NOMO-1 treated with dmso at 0.1 percent for 144 hours (cell line): ENCODE measurements around the gene MACROH2A1.

ENCODE experiments used
- DNase-seq: peaks from one replicate; lab custom pipeline; 2025; ENCODE audit not compliant: unreplicated experiment; lab: John Stamatoyannopoulos, UW

MACROH2A1 gene

DNA sequence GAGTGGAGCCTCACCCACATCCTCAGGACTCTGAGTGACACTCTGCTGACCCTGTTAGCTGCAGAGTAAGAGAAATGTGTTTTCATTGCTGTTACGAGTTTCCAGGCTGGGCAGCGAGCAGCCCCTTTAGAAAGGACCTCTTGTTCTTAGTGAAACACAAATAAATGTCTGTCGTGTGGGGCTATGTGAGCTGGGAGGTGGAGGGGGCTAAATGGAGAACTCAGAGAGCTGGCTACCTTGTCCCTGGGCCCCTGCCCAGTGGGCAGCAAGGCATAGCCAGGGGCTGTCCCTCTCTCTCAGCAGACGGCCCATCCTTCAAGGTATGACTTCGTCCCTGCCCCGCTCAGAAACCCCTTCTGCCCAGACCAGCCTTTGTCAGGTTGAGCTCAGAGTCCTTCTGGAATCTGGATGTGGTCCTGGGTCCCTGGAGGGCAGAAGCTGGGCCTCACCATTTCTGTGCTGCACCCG, 38.0 kb upstream of the MACROH2A1 start:
- DNase-seq: no peak

DNA sequence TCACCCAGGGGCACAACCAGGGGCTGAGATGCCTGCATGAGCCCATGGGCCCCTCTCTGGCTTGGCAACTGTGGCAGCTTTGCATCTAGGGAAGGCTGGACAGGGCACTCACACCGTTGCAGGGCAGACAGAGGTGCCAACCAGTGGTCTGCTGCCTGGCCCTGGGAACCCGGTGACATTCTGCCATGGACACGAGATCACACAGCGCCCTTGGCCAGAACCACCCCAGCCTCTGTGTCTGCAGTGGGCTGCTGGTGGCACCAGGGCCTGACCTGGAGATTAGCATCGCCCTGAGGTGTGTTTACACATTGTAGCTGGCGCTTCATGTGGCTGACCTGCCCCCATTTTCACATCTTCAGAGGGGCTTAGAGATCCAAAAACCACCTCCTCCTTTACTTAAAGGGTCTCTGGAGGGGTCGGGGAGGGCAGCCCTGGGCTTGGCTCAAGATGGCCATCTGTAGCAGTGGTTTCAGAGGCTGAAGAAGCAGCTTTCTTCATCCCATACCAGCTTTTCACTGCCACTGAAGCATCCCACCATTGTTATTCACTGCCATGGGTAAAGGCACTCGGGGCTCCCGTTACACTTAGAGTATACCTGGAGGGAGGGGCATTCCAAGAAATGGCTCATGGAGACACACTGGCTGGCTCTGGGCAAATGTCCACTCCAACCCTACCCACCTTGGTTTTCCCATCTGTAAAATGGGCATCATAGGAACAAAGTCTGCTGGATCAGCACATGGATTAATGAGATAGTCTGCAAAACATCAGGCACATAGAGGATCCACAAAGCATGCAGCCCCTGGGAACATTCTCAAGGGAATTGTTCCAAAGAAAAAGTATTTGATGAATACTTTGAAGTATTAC, 36.7 kb upstream of the MACROH2A1 start:
- no peak for DNase-seq

DNA sequence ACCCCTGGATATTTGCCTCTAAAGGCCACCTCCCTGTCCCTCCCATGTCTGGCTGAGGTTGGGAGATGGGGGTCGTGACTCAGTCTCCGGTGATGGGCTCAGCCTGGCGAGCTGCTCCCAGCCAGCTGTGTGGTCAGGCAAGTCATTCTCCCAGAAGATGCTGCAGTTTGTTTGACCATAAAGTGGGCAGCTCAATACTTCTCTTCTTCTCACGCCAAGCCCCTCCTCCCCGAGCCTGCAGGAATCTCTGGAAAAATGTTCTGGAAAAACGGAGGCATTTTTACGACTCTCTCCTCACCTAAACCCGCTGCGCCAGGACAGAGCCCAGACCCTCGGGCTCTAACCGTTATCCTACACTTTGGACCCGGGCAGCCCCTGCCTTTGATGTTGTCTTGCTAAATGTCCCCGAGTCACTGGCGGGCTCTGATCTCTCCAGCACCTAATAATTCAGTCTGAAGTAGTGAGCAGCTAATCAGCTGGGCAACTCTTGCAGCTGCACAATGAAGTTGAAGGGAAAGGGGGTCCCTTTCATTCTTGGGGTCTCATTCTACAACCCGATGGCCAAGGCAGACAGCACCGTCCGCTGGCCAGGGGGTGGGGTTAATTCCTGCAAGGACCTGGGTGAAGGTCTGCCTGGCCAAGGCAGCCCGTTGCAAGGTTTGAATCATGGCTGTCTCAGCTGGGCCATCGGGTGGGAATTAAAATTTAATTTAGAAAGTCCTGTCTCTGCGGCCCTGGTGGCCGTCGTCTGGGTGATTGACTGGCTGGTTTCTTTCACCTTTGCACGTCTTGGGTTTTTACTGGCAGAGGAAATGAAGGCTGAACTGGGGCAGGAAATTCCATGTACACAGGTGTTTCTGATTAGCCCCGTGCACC, 35.8 kb upstream of the MACROH2A1 start:
- DNase-seq: no peak

DNA sequence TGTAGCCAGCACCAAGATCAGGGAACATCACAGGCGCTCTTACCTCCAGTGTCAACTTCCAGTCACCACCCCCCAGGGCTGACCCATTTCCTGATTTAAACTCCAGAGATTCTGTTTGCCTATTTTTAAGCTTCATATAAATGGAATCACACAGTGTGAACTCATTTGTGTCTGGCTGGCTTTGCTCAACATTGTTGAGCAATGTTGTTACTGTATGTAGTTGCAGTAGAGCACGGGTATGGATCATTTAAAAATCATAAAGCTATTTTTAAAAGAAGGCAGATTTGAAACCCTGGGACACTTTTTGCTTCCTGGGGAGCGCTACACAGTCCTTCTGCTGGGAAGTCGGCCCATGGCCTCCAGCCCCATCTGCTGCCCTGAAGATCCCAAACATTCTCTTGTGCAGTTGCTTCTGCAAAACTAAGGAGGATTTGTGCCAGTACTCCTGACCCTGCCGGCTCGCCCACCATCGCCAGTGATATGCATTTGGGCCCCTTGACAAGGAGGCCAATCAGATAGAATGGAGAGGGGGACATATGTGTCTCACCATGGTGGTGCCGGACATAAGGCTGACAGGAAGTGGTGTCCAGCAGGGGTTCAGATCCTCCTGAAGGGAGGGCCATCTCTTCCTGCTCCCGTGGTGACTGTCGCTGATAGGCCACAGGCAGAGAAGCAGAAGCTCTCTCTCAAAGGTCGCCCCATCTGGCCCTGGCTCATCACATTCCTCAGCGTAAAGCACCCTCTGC, 34.8 kb upstream of the MACROH2A1 start:
- peak; percentile 35 for DNase-seq

DNA sequence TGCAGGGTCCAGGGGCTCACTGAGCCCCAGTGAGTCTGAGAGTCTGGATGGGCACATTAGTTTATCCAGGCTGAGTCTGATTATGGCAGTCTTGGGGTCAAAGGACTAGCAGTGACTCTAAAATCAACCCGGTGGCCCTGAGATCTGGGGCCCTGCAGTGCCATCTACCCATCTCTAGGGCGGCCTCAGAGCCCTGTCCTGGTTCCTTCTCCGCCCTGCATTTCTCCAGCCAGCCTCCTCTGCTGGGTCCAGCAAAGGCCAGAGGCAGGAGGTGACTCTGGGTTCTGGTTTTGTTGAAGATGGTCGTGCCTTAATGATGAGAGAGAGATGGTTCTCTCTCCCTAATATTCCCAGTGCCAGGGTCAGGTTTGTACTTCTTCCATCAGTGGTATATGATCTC, 33.1 kb upstream of the MACROH2A1 start:
- no peak for DNase-seq

DNA sequence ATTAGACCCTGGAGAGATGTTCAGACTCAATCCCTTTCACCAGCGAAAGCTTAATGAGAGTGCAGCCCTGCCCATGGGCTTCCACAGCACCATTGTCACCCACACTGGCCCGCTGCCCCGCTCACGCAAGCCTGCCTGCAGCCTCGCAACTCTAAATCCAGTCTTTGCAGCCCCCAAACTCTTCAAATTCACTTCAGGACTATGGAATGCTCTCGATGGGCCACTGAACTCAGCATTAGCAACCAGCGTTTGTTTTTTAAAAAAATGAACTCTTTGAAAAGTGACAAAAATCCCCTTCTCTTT, 31.1 kb upstream of the MACROH2A1 start:
- no peak for DNase-seq

DNA sequence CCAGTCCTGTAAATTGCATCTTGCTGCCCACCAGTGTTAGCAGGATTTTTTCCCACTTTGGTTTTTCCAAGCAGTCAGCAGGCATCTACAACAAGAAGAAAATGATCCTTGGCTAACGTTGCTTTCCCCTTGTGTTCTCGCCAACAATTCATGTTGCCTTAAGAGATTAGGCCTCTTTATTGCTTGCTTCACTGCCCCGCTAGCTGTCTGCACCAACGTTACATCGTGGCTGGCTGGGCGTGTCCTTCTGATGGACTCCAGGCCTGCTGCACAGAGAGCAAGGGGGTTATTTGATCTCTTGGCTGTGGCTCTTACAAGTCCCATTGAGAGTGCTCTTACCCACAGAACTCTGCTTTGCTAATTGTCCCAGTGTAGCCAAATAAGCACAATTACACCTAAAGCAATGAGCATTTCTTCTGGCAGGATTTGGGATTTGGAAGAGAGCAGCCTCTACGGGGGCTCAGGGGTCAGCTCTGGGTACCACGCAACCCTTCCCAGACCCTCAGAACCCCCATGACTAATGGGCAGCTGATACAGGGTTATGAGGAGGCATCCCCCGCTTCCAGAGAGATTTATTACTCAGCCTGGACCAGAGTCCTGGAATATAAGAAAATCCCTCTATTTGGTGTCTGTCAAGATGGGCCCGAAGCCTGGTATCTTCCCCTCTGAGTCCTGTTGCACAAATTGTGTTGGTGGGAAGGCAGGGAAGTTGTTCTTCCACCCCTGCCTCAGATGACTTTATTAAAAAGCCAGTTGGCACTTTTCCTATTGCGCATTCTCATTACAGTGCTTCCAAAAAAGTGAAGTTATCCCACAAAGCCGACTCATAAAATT, 30.5 kb upstream of the MACROH2A1 start:
- no peak for DNase-seq

DNA sequence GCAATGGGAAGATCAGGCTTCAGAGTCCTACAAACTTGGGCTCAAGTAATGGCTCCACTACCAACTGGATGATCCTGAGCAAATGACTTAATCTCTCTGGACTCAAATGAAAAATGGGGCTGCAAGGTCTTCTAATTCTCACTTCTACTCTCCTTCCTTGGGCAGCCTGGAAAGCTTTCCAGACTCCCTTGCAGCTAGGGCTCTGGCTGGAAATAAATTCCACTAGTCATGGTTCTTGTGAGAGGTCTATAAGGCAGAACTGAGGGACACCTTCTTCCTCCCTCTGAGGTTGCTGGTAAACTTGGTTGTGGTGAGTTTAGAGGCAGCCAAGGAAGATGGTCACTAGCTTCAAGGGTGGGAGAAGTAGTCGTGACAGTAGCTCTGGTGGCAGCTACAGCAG, 29.6 kb upstream of the MACROH2A1 start:
- no peak for DNase-seq

DNA sequence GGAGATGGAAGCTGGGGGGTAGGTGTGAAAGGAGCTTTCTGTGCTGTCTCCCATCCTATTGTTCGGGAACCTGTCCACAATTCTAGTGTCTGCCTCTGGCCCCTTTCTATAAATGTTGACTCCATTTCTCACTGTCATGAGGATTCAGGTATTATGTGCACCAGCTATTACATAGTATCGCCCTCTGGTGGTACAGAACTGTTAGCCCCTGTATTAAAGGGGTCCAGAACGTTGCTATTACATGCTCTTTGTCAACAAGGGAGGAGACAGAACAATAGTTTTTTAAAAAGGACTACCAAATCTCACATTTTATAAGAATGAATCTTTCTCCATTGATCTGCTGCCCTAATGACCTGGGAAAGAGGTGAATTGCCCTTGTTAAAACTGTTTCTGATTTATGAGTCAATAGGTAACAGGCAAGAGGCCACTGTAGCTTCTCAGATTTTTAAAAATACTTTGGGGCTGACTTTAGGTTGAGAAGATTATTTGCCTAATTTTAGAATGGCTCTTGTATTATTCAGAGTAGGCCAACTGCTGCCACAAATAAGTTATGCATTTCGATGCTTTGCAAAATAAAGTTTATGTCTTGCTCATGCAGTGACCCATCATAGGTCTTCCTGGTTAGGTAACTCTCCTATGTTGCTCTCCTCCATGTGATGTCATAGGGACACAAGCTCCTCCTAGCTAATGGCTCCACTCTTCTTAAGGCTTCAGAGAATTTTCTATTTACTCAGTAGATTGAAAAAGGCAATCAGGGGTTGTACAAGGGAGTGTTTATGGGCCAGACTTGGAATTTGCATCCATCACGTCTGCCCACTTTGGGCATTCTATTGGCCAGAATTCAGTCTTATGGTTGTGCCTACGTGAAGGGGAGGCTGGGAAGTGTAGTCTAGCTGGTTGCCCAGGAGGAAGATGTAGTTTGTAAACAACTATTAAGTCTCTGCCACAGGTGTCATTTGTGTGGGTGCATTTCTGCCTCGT, 27.4 kb upstream of the MACROH2A1 start:
- DNase-seq: peak; percentile 37

DNA sequence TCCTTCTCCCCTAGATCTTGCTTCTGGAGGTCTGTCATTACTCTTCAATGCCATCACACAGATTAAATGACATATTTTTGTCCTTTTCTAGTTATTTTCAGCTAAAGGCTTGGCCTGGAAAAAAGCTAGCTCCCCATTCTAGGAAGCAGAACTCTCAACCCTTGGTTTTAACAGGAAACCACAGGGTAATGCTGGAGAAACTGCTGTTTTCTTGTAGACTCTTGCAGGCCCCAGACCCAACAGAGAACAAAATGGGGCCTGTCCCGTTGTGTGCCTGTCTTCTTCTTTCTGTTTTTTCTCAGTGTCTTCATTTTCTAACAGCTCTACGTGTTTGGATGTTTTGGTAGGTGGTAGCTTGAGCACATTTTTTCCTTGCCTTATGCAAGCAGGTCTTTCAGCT, 26.6 kb upstream of the MACROH2A1 start:
- peak; percentile 60 for DNase-seq

DNA sequence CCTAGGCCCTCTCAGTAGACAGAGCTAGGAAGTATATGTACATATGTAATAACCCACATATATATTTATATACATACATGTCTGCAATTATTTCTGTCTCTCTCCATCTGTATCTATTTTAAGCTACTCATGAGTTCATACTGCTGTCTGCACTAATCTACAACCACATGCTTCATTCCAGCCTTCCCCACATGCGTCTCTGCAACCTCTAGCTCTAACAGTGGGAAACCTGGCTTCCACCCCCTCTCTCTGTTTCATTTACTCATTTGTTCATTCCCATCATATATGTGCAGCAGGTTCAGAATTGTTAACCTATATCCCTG, 24.8 kb upstream of the MACROH2A1 start:
- DNase-seq: no peak

DNA sequence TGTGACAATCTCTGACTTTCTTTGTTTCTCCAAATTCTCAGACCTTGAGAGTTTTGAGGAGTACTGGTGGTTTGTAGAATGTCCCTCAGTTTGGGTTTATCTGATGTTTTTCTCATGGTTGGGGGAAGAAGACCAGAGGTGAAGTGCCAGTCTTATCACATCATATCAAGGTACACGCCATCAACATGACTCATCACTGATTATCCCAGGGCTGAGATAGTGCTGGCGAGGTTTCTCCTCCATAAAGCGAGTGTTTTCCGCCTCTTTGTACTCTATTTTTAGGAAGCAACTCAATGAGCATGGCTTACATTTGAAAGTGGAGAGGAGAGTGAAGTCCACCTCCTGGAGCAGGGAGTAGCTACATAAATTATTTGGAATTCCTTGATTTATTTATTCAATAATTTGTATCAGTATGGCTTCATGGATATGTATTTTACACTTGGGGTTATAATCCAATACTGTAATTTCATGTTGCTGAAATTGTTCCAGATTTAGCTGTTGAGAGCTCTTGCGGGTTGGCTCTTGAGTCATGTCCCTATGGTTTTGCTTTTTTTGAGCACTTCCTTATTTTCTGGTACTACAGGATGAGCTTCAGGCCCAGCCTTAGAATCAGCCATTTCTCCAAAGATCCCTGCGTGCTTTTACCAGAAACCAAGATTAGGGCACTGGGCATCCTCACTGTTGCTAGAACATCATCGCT, 24.3 kb upstream of the MACROH2A1 start:
- DNase-seq: peak; percentile 51

DNA sequence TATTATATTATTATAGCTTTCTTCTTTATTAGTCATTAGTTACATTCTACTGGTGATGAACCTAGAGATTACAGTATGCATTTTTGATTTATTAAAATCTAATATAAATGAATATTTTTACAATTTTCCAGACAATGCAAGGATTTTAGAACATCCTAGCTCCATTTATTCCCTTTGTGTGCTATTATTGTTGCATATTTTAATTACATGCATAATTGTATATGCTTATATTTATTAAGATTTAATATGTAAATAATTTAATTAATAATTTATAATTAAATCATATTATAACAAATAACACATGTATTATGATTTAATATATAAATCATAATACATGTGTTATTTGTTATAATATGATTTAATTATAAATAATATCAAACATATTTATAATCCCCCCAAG, 23.4 kb upstream of the MACROH2A1 start:
- DNase-seq: no peak

DNA sequence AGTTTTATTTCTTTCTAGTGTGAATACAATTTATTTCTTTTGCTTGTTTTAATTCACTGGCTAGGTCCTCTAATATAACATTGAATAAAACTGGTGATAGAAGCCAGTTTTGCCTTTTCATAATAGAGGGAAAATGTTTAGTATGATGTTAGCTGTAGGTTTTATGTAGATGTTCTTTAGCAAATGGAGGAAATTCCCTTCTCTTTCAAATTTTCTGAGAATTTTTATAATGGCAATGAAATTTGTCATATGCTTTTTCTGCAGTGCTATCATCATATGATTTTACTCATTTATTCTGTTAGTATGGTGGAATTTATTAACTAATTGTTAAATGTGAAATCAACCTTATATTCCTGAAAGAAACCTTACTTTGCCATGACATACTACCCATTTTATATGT, 18.1 kb upstream of the MACROH2A1 start:
- no peak for DNase-seq

DNA sequence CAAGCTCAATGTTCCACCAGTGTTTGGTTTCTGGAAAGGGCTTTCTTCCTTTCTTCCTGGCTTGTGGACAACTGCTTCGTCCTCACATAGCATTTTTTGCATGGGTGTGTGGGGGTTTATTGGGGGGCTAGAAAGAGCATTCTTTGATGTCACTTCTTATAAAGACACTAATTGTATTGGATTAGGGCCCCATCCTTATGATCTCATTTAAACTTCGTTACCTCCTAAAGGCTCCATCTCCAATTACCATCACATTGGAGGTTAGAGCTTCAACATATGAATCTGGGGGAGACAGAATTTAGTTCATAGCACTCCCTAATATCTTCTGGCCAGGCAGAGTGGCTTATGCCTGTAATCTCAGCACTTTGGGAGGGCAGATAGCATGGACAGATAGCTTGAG, 6.1 kb upstream of the MACROH2A1 start:
- no peak for DNase-seq

DNA sequence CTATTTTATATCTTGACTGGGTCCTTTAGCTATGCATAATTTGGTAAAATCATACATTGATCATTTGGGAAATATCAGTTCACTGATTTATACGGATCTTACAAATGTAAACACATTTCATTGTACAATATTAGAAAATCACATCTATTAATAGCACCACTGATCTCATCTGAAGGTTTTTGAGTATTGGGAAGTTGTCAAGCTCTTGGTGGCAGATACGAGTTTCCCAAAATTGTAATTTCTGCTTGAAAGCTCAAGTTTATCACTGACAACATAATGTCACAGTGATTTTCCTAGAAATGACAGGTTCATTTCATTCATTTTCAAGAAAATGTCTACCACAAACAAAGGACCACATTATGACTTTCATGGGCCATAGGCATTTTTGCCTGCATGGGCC, 3.0 kb upstream of the MACROH2A1 start:
- no peak for DNase-seq

DNA sequence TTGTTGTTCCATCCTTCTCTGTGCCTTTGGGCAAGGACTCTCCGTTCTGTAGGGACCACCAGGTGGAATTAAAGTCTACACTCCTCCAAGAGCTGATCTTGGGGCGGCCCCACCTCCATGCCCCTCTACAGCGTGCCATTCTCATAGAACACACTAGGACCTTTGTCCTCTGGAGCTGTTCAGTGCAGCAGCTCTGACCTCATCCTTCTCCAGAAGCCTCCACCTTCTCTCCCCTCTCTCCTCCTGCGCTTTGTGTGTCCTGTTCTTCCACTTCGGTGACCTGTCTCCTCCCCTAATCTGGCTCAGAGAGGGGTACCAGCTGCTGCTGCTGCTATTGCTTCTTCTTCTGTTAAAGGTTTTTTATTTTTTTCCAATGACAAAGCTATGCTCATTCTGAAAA, 1.8 kb upstream of the MACROH2A1 start:
- no peak for DNase-seq

DNA sequence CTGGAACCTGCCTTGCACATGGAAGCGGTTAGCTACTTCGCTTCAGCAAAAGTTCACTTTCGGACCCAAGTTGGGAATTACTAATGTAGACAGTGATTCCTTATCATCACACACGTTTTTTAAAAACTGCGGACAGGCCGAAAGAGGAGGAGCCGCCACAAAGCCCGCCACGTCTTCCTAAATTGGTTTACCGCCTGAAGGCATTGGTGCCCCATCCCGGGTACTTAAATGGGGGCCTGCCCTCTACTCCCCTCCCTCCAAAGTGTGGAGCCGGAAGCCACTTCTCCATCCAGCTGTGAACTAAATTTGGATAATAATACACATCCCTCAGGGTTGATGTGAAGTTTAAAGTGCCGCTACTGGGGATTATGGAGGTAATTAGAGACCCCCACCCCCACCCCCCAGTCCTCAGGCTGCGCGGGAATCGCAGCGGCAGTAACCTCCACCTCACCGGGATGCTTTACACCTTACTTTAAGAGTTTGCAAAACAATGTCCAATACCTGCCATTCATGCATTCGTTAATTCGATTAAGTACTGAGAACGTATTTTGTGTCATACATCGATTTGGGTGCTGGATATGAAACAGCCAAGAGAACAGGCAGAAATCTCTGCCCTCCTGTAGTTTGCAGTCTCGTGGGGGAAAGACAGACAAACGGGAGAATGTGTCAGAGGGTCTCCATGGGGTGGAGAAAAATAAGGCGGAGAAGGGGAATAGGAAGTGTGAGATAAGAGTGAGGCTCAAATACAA, 937 bp upstream of the MACROH2A1 start:
- no peak for DNase-seq
